Measurements from ENCODE around the gene SPATS2L. TPM values are rescaled to one million over a fixed set of nuclear protein-coding genes. Genes with fewer than 3 reads are reported as not detected.

SPATS2L gene
- total RNA-seq, 1 experiment from 2014 or later, result 47.3 TPM

DNA sequence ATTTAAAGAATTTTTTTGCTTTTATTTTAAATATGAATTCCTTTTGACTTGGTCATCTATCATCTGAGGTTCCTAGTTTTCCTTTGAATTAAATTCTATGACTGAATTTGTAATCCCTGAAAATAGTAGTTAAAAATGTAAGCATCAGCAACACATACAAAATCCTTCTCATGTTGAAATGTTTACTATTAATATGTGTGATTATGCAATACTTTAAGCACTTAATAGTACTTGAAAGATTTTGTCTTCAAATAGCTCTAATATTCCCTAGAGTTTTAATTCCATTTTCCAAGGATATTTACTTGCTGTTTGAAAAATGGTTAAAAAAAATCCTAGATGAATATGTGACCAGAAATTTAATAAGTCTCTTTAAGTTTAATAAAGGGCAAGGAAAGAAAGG, 26.6 kb upstream of the SPATS2L start:
- H3K9me3 Mint-ChIP-seq, result no peaks in the 10 kb centered on the region
- peaks cover 6 to 12% of the 10 kb centered on the region in 2 experiments; a peak in 2 of 4 replicates for H3K4me1 Mint-ChIP-seq
- Histone ChIP-seq H2BK12ac (ENCODE audit: insufficient read length, low read depth, low read length) (no peak overlapping the region), H4K91ac (ENCODE audit: insufficient read length, low read depth, low read length) (no peak overlapping the region), H3K23ac (ENCODE audit: insufficient read length, low read depth, low read length) (no peak overlapping the region), H3K9me3 (ENCODE audit: control insufficient read depth, low read depth, low read length) (no peaks in the 10 kb centered on the region), H3K79me1 (ENCODE audit: insufficient read depth, low read depth, low read length, poor library complexity, severe bottlenecking) (no peaks in the 10 kb centered on the region), H3K14ac (ENCODE audit: insufficient read depth, low read length) (no peak overlapping the region), H3K27me3 (ENCODE audit: insufficient read depth, low read length) (no peaks in the 10 kb centered on the region), H3T11ph (ENCODE audit: low read length) (no peak overlapping the region), H3K9ac (ENCODE audit: extremely low read depth, insufficient read length, low read length) (no peak overlapping the region), H3K27ac (ENCODE audit: insufficient read length, low read depth, low read length) (no peak overlapping the region), H3K4me1 (ENCODE audit: insufficient read depth, low read length) (peaks cover 5% of the 10 kb centered on the region; the same call in 1 of the 2 replicates), H3K18ac (ENCODE audit: insufficient read length, low read depth, low read length) (no peak overlapping the region), H2BK5ac (ENCODE audit: insufficient read length, low read length) (no peak overlapping the region), H2AFZ (ENCODE audit: low read length) (no peak overlapping the region), H3K4me2 (ENCODE audit: insufficient read depth, insufficient read length, low read length) (no peak overlapping the region), H2BK15ac (ENCODE audit: low read depth, low read length) (no peak overlapping the region), H3K56ac (ENCODE audit: insufficient read length, low read depth, low read length) (no peak overlapping the region), H4K5ac (ENCODE audit: insufficient read length, low read depth, low read length) (no peak overlapping the region), H2AK5ac (ENCODE audit: insufficient read length, low read length) (no peak overlapping the region), H3K79me2 (ENCODE audit: insufficient read depth, low read length) (no peaks in the 10 kb centered on the region), H2BK120ac (ENCODE audit: low read depth, low read length, poor library complexity, severe bottlenecking) (no peak overlapping the region), H3K4ac (ENCODE audit: low read depth, low read length) (no peak overlapping the region), H4K8ac (replicated peaks; ENCODE audit: insufficient read length, low read depth, low read length) (no peak overlapping the region), H2BK20ac (ENCODE audit: low read depth, low read length, poor library complexity, severe bottlenecking) (no peak overlapping the region), H4K20me1 (ENCODE audit: control insufficient read depth, insufficient read depth, insufficient read length) (no peaks in the 10 kb centered on the region), H3K23me2 (ENCODE audit: insufficient read length, low read depth, low read length, poor library complexity, severe bottlenecking) (no peaks in the 10 kb centered on the region)
- H3K36me3 Mint-ChIP-seq (ENCODE audit: insufficient read depth in 1 of 3, low read depth in 3 of 3), result no peaks in the 10 kb centered on the region
- no peak overlapping the region for H3K27ac Mint-ChIP-seq
- DNase-seq, result no peak
- no peak overlapping the region for H3K4me3 Mint-ChIP-seq
- H3K27me3 Mint-ChIP-seq (ENCODE audit: low read depth), result no peaks in the 10 kb centered on the region
- TF ChIP-seq, protein P1, sequence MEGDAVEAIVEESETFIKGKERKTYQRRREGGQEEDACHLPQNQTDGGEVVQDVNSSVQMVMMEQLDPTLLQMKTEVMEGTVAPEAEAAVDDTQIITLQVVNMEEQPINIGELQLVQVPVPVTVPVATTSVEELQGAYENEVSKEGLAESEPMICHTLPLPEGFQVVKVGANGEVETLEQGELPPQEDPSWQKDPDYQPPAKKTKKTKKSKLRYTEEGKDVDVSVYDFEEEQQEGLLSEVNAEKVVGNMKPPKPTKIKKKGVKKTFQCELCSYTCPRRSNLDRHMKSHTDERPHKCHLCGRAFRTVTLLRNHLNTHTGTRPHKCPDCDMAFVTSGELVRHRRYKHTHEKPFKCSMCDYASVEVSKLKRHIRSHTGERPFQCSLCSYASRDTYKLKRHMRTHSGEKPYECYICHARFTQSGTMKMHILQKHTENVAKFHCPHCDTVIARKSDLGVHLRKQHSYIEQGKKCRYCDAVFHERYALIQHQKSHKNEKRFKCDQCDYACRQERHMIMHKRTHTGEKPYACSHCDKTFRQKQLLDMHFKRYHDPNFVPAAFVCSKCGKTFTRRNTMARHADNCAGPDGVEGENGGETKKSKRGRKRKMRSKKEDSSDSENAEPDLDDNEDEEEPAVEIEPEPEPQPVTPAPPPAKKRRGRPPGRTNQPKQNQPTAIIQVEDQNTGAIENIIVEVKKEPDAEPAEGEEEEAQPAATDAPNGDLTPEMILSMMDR (conservative IDR thresholded peaks at IDR 0.05), result no peak
